Measurements from ENCODE around the gene PPT1.

- TF ChIP-seq POLR2A (IDR thresholded peaks at IDR 0.05; ENCODE audit: borderline replicate concordance, extremely low read depth, insufficient read depth, insufficient read length): no peak
- no peak for TF ChIP-seq MAX (IDR thresholded peaks at IDR 0.05)
- no peak for TF ChIP-seq EZH2 (IDR thresholded peaks at IDR 0.05)
- TF ChIP-seq, protein P1, sequence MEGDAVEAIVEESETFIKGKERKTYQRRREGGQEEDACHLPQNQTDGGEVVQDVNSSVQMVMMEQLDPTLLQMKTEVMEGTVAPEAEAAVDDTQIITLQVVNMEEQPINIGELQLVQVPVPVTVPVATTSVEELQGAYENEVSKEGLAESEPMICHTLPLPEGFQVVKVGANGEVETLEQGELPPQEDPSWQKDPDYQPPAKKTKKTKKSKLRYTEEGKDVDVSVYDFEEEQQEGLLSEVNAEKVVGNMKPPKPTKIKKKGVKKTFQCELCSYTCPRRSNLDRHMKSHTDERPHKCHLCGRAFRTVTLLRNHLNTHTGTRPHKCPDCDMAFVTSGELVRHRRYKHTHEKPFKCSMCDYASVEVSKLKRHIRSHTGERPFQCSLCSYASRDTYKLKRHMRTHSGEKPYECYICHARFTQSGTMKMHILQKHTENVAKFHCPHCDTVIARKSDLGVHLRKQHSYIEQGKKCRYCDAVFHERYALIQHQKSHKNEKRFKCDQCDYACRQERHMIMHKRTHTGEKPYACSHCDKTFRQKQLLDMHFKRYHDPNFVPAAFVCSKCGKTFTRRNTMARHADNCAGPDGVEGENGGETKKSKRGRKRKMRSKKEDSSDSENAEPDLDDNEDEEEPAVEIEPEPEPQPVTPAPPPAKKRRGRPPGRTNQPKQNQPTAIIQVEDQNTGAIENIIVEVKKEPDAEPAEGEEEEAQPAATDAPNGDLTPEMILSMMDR (IDR thresholded peaks at IDR 0.05 in 2 of 3, conservative IDR thresholded peaks at IDR 0.05 in 1 of 3; ENCODE audit: borderline replicate concordance in 1 of 3, insufficient read depth in 1 of 3, low read depth in 2 of 3, low read length in 2 of 3): no peak
- TF ChIP-seq POLR2AphosphoS5 (IDR thresholded peaks at IDR 0.05; ENCODE audit: low read depth, low read length): no peak
- TF ChIP-seq JUND (IDR thresholded peaks at IDR 0.05): no peak
Measured at GRCh38 chr1:40094466-40095110, 2.5 kb downstream of the PPT1 start.

Data from HCT116 (cell line).